Measurements from ENCODE around the gene CFAP97D2.

DNA sequence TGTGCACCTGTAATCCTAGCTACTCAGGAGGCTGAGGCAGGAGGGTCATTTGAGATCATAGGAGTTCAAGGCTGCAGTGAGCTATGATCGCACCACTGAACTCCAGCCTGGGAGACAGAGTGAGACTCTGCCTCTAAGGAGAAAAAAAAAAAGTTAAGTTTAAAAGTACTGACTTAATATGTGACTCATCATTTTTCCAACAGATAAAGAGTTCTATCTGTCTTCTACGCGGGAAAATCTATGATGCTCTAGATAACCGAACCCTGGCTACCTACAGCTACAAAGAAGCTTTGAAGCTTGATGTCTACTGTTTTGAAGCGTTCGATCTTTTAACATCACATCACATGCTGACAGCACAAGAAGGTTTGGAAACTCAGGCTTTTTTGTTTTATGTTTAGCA lies 62.9 kb downstream of the CFAP97D2 start:
- TF ChIP-seq, protein P1, sequence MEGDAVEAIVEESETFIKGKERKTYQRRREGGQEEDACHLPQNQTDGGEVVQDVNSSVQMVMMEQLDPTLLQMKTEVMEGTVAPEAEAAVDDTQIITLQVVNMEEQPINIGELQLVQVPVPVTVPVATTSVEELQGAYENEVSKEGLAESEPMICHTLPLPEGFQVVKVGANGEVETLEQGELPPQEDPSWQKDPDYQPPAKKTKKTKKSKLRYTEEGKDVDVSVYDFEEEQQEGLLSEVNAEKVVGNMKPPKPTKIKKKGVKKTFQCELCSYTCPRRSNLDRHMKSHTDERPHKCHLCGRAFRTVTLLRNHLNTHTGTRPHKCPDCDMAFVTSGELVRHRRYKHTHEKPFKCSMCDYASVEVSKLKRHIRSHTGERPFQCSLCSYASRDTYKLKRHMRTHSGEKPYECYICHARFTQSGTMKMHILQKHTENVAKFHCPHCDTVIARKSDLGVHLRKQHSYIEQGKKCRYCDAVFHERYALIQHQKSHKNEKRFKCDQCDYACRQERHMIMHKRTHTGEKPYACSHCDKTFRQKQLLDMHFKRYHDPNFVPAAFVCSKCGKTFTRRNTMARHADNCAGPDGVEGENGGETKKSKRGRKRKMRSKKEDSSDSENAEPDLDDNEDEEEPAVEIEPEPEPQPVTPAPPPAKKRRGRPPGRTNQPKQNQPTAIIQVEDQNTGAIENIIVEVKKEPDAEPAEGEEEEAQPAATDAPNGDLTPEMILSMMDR (IDR thresholded peaks at IDR 0.05), result no peak
- TF ChIP-seq POLR2A (IDR thresholded peaks at IDR 0.05), result no peak

Measured in thyroid gland (tissue), 4 donors.